Inflammatory macrophage (primary cell): ENCODE measurements around the gene FBXL4.

ENCODE experiments used
- DNase-seq, 2 donors: peaks; one replicate each; pipeline ENCODE4 v3.0.0-alpha.2; 2020 to 2022

FBXL4 gene

GRCh38 chr6:98877250-98877649 lies 70.5 kb downstream of the FBXL4 start:
- DNase-seq, result no peak

- DNase-seq, result no peak
Measured at GRCh38 chr6:98875375-98875774, 72.4 kb downstream of the FBXL4 start.

GRCh38 chr6:98871821-98872220 lies 75.9 kb downstream of the FBXL4 start:
- no peak for DNase-seq

- DNase-seq, result no peak
Measured at GRCh38 chr6:98871057-98871456, 76.7 kb downstream of the FBXL4 start.

GRCh38 chr6:98864497-98864896 lies 83.2 kb downstream of the FBXL4 start:
- DNase-seq, result no peak

GRCh38 chr6:98848539-98849242 lies 99.1 kb downstream of the FBXL4 start:
- no peak for DNase-seq

GRCh38 chr6:98847779-98848538 lies 99.8 kb downstream of the FBXL4 start:
- DNase-seq, result no peak

- no peak for DNase-seq
Measured at GRCh38 chr6:98847416-98847778, 100.3 kb downstream of the FBXL4 start.

GRCh38 chr6:98846021-98846380 lies 101.7 kb downstream of the FBXL4 start:
- DNase-seq, result no peak

- DNase-seq, result peak; percentile 60 to 71
Measured at GRCh38 chr6:98845211-98846020, 102.3 kb downstream of the FBXL4 start.

GRCh38 chr6:98844244-98845210 lies 103.2 kb downstream of the FBXL4 start:
- no peak for DNase-seq

GRCh38 chr6:98843271-98844243 lies 104.2 kb downstream of the FBXL4 start:
- no peak for DNase-seq

- DNase-seq, result no peak
Measured at GRCh38 chr6:98842342-98843180, 105.2 kb downstream of the FBXL4 start.

GRCh38 chr6:98841621-98842341 lies 106.0 kb downstream of the FBXL4 start:
- DNase-seq, result no peak

GRCh38 chr6:98840996-98841513 lies 106.7 kb downstream of the FBXL4 start:
- no peak for DNase-seq

GRCh38 chr6:98840385-98840784 lies 107.4 kb downstream of the FBXL4 start:
- no peak for DNase-seq

- DNase-seq, result no peak
Measured at GRCh38 chr6:98839781-98840361, 107.9 kb downstream of the FBXL4 start.

GRCh38 chr6:98838975-98839374 lies 108.8 kb downstream of the FBXL4 start:
- DNase-seq, result no peak

GRCh38 chr6:98838032-98838431 lies 109.7 kb downstream of the FBXL4 start:
- no peak for DNase-seq
